K562 (cell line): ENCODE data around the gene CALHM1. TPM values are rescaled to one million over a fixed set of nuclear protein-coding genes. Genes with fewer than 3 reads are reported as not detected.

ENCODE experiments used
- CUX1 ChIP-seq: fragments of 200-800 bp; sonication (Bioruptor generic); IDR thresholded peaks from 2 replicates; pipeline ENCODE4 v1.6.1; 2016; ENCODE audit warnings: missing genetic modification characterization, missing compliant biosample characterization
- MLLT1 ChIP-seq, 2 experiments: fragments of 450-650 bp; IDR thresholded peaks; 2 replicates each; pipeline ENCODE4 v1.6.1; 2016
- PKNOX1 ChIP-seq: fragments of 450-650 bp; IDR thresholded peaks from 2 replicates; pipeline ENCODE4 v1.6.1; 2016
- SRF ChIP-seq, 2 experiments: fragments of 250-450, 450-650 bp in 1 of 2; sonication (Bioruptor Pico) in 1 of 2; sonication (generic) in 1 of 2; formaldehyde crosslinking; IDR thresholded peaks; 2 replicates each; pipeline versions ENCODE4 v1.5.0 to v1.5.1; 2020 to 2022; ENCODE audit warnings: mild to moderate bottlenecking in 1 of 2, missing genetic modification reagents in 1 of 2
- polyA plus RNA-seq, 8 experiments: library from polyadenylated mRNA; depleted of rRNA in 4 of 8; stranded (reverse) in 5 of 8; unstranded in 3 of 8; fragments of >200 nt; fragmentation: Nextera tagmentation in 2 of 8; fragmentation: Illumina TruSeq in 1 of 8; extraction: Ambion mirVana in 2 of 8; extraction: Trizol in 1 of 8; gene quantifications; 2 replicates each; pipeline versions ENCODE4 v1.2.1 to v1.2.3, GENCODE V29; 2011 to 2014; ENCODE audit warnings: inconsistent platforms in 1 of 8, missing spikeins in 1 of 8
- total RNA-seq, 7 experiments: library from RNA; depleted of rRNA in 6 of 7; stranded (reverse); fragments of >200 nt in 6 of 7; fragmentation: Illumina TruSeq in 2 of 7; extraction: Trizol in 2 of 7; gene quantifications; 2 replicates each; pipeline versions ENCODE4 v1.2.1 to v1.2.3, GENCODE V29; 2011 to 2021; ENCODE audit warnings: low replicate concordance in 1 of 7

The CALHM1 gene
- total and polyA plus RNA-seq, 9 of the 15 experiments (the other 6 are each of a cell fraction or from before 2014, with no cell fraction given): 0.03 TPM; not detected in 8

- TF ChIP-seq CUX1 (CRISPR knock-in tag) (no peak), MLLT1 (IDR thresholded peaks at IDR 0.05) (no peak), PKNOX1 (no peak), SRF (CRISPR knock-in tag; IDR thresholded peaks at IDR 0.05) (no peak)
Observed at GRCh38 chr10:103433858-103434257, 24.8 kb downstream of the CALHM1 start (continued).
